SW480 (cell line): ENCODE results near the gene R3HCC1L.
"Not testable (repeated sequence)": the region's sequence is repeated elsewhere in the genome, so short reads cannot be mapped to it uniquely, and the experiment has no call there.

Experiments
- DNase-seq: peaks from one replicate; pipeline ENCODE4 v3.0.0-alpha.2; 2016; ENCODE audit warnings: low spot score

Gene R3HCC1L

DNA sequence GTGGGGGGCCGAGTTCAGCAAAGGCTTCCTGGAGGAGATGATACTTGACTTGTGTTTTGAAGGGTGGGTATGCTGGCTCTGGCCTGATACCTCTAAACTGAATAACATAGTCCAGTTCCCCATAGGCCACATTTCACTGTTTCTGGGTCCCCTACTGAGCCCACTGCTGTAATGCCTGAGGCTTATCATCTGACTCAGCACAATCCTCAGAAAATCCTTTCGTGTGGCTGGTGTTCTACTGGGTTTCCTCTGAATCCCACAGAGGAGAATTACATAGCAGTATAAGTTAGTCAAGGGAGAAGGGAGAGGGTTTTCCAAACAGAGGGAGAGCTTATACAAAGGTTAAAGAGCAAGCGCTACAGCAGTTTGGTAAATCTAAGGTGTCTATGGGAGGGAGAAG is 2.8 kb upstream of the R3HCC1L start:
- DNase-seq, result no peak

DNA sequence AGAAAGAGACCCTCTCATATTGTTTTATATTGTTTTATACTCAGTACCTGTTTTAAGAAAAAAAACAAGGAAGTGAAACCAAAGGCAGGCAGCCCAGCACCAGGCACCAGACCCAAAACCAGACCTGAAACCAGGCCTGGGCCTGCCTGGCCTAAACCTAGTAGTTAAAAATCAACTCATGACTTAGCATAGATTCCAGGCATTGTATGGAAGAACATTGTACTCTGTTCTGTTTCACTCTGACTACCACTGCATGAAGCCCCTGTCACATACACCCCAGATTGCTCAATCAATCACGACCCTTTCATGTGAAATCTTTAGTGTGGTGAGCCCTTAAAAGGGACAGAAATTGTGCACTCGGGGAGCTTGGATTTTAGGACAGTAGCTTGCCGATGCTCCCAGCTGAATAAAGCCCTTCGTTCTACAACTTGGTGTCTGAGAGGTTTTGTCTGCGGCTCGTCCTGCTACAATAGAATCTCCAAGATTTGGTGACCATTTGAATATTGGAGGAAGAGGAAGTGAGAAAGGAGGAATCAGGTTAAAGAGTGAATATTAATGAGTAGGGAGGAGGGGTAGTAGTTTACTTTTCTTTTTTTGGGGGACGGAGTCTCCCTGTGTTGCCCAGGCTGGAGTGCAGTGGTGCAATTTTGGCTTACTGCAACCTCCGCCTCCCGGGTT is 1.2 kb upstream of the R3HCC1L start:
- DNase-seq, result not testable (repeated sequence)

DNA sequence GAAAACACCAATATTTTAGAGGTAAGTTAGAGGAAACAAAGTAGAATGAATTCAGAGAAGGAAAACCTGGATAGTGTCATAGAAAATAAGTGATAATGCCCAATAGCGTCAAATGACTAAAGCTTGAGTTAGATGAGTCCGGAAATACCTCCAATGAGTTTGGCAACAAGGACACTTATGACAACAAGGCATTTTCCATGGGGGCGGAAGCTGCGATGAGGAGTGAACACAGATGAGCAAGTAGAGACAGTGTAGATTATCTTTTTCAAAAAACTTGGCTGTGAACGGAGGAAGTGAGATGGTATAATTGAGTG is 383 bp upstream of the R3HCC1L start:
- no peak for DNase-seq

DNA sequence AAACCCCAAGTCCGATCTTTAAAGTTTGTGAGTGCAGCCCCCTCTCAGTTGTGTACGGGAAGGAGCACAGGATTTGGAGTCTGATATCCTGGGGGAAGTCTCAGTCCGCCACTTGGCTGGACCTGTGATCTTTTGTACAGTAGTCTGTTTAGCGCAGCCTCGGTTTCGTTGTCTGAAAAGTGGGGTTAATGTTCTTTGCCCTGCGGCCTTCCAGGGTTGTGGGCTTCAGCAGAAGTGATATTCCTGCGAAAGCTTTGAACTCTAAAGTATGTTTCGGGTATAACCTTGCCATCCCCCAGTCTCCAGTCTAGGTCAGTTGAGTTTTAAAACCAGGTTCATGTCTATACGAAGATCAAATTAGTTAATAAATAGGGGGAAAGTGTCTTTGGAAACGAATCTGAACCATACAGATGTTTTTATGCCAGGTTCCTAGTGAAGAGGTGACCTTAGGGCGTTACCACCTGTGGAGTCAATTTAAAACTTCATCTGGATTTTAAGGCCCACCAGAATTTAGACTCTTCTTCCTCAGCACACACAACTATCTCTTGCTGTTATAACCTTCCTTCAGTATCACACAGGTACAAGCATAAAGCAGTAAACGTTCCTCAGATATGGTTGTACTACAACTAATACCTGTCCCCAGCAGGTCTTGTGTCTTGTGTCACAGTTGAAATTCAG is 904 bp downstream of the R3HCC1L start:
- no peak for DNase-seq

- DNase-seq, result not testable (repeated sequence)
Observed at GRCh38 chr10:98136775-98137174, 2.3 kb downstream of the R3HCC1L start.

DNA sequence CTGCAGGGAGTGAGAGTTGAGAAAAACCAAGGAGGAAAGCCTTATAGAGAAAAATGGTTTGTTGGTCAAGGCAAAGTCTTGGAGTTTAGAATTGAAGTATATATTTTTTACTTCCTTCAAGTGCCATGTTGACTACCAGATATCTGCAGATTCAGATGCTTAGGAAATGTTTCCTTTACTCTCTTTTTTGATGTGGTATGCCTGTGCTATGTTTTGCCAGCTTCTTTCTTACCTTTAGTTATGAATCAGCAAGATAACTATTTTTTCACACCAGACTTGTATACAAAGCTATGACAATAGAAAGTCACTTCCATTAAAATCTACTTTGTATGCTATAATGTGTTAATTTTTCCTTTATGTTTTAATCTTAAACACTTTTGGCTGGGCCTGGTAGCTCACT is 3.6 kb downstream of the R3HCC1L start:
- no peak for DNase-seq

GRCh38 chr10:98139431-98139830 is 5.0 kb downstream of the R3HCC1L start:
- no peak for DNase-seq

- DNase-seq, result no peak
Observed at GRCh38 chr10:98141484-98142073, 7.1 kb downstream of the R3HCC1L start.

DNA sequence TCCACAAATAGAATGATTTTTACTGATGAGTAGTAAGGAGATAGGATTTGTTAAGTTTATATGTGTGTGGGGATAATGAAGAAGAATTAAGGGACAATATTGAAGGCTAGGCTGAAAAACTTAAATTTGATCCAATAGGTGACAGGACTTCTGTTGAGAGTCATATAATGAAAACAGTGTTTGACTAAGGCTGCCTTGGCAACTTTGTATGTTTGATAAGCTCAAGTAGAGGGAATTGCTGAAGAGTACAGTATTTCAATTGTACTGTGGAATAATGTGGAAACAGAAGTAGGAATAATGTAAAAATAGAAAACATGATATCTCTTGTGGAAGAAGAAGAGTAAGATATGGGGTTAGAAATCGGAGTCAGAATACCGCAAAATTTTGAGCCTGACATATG is 10.5 kb downstream of the R3HCC1L start:
- no peak for DNase-seq

DNA sequence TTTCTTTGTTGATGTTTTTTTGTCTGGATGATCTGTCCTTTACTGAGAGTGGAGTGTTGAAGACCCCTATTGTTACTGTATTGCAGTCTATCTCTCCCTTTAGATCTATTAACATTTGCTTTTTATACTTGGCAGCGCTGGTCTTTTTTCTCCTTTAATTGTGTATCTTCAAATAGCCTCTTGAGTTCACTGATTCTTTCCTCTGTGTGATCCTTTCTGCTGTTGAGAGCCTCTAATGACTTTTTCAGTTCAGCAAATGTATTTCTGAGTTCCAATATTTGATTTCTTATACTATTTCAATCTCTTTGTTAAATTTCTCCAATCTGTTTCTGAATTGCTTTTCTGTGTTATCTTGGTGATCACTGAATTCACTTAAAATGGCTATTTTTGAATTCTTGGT is 15.4 kb downstream of the R3HCC1L start:
- DNase-seq, result no peak

DNA sequence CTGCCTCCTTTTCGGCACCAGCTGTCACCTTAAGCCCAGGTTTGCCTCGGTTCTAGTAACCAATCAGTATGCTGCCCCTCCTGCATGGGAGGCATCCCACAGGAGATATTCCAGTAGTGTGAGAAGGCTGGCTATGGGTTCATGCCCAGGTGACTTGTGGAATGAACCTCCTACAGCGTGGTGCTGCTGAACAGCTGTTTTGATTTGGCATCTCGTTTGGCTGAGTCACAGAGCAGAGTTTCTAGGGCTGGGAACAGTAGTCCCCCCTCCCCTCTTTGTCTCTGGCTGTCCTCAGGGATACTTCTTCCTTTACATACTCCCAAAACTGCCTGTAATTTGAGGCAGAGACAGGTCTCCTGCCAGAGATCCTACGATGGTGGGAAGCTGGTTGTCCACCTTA is 16.1 kb downstream of the R3HCC1L start:
- DNase-seq, result no peak

- DNase-seq, result not testable (repeated sequence)
Observed at GRCh38 chr10:98152778-98153177, 18.3 kb downstream of the R3HCC1L start.

DNA sequence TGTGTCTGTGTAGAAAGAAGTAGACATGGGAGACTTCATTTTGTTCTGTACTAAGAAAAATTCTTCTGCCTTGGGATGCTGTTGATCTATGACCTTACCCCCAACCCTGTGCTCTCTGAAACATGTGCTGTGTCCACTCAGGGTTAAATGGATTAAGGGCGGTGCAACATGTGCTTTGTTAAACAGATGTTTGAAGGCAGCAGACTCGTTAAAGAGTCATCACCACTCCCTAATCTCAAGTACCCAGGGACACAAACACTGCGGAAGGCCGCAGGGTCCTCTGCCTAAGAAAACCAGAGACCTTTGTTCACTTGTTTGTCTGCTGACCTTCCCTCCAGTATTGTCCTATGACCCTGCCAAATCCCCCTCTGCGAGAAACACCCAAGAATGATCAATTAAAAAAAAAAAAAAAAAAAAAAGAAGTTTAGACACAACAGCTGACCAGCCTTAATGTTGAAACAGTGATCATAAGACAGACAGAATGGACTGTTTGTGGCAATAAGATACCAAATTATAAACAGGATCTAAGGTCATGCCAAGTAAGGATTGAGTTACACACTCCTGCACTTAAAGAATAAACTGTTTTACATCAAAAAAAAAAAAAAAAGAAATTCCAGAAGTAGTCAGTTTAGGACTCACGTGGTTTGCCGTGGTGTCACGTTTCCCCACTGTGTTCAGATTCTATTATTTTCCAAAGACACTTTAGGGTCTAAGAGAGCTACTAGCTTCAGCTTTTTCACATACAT is 18.9 kb downstream of the R3HCC1L start:
- DNase-seq, result not testable (repeated sequence)

GRCh38 chr10:98154076-98154475 is 19.6 kb downstream of the R3HCC1L start:
- no peak for DNase-seq

- DNase-seq, result no peak
Observed at GRCh38 chr10:98158576-98158975, 24.1 kb downstream of the R3HCC1L start.

DNA sequence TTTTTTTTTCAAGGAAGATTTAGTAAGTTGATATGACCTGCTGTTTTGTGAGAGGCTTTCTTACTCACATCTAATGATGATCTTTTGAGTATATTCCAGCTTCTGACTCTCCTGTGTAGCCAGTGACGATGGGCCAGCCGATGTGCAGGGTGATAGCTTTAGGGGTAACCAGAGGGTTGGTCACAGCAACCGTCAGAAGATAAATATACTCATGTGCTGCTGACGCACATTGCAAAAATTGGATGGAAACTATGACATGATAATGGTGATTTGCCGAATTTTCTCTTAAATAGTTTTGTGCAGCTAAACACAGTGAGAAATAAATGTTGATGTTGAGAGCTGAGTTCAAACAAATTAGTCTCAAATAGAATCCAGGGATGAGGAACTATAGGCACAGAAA is 29.5 kb downstream of the R3HCC1L start:
- DNase-seq, result no peak

- DNase-seq, result no peak
Observed at GRCh38 chr10:98167191-98167590, 32.7 kb downstream of the R3HCC1L start.

DNA sequence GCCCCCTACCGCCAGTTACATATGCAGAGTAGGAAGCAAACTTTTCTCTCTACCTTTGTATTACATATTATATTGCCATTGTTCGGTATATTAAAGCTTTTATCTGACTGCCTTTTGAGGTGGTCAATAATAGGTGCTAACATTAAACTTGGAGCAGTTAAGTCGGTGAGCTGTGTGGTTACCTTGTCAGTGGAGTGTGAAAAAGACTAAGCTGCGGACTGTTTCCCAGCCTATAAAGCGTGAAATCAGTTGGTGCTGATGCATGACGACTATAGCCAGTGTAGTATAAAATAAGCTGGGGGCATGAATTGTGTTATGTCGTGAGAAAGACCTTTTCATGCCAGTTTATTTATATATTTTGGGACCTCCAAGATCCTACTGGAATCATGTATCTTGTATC is 33.7 kb downstream of the R3HCC1L start:
- DNase-seq, result no peak

GRCh38 chr10:98168766-98169165 is 34.3 kb downstream of the R3HCC1L start:
- no peak for DNase-seq

DNA sequence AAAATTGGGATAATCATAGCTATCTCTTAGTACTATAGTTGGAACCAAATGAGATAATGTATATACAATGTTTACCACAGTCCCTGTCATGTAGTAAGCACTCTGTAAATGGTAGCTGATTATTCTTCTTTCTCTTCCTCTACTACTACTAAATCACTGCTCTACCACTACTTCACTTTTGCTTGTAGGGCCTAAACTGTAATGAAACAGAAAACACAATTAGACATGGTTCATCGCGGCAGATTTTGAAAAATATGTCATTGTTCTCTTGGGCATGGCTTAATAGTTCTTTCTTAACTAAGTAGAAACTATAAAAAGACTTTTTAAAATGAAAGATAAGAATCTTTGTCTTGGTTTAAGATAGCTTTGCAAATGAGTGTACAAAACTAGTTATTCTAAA is 34.9 kb downstream of the R3HCC1L start:
- no peak for DNase-seq

DNA sequence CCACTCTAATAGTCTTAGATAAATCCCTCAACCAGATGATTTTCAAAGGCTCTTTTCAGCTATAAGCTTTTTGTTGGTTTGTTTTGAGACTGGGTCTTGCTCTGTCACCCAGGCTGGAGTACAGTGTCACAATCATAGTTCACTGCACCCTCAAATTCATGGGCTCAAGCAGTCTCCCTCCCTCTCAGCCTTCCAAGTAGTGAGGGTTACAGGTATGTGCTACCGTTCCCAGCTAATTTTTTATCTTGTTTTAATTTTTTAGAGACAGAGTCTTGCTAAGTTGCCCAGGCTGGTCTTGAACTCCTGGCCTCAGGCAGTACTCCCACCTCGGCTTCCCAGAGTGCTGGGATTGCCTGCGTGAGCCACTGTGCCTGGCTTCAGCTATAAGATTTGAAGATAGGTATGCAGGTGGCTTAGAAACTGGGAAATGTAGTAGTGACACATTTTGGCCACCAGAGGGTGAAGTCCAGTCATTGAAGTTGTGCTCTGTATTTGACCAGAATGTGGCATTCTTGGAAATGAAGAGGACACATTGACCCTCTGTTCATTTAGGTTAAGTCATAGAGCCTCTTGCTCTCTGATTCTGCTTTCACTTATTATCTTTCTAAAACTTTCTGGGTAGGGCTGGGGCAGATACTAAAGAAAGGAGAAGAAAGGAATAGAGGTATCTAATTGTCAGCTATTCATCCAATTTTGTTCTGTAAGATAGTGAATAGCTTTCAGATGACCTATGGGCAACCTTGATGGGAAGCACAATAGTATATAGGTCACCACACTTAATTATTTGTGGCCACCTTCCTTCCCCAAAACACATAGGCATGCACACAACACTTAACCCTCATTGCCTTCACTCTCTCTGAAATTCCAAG is 36.0 kb downstream of the R3HCC1L start:
- peak; percentile 36 for DNase-seq

GRCh38 chr10:98172073-98172472 is 37.6 kb downstream of the R3HCC1L start:
- DNase-seq, result no peak
